Measurements from ENCODE around the gene MYOF. TPM values are rescaled to one million over a fixed set of nuclear protein-coding genes. Genes with fewer than 3 reads are reported as not detected.

Gene MYOF
- total and polyA plus RNA-seq, 2 donors (not counting 1 experiment from before 2014, with no cell fraction given) = 298 to 314 TPM

GRCh38 chr10:93281367-93281720, 200.8 kb downstream of the MYOF start:
- Histone ChIP-seq H3K36me3 (ENCODE audit: control insufficient read depth, insufficient read depth, low read length) (no peaks in the 10 kb centered on the region), H3K9ac (ENCODE audit: insufficient read depth, low read length) (no peak overlapping the region), H3K9me3 (ENCODE audit: control insufficient read depth, insufficient read depth, low read depth, low read length) (no peaks in the 10 kb centered on the region), H3K4me2 (ENCODE audit: extremely low read depth, insufficient read depth, low read length) (no peak overlapping the region), H3K27ac (ENCODE audit: insufficient read depth, low read length) (no peak overlapping the region), H3K4me3 (replicated peaks in 1 of 4; ENCODE audit: control extremely low read depth in 1 of 4, insufficient read depth in 1 of 4, low read depth in 3 of 4, low read length in 4 of 4) (no peak overlapping the region), H3K79me2 (ENCODE audit: control insufficient read depth, insufficient read depth, low read length) (no peaks in the 10 kb centered on the region), H3K27me3 (ENCODE audit: control insufficient read depth, insufficient read depth, low read length) (no peaks in the 10 kb centered on the region), H3K4me1 (ENCODE audit: control insufficient read depth, extremely low read depth, insufficient read depth, low read length) (no peaks in the 10 kb centered on the region), H4K20me1 (ENCODE audit: control insufficient read depth, extremely low read depth, insufficient read depth, low read length) (no peaks in the 10 kb centered on the region), H2AFZ (ENCODE audit: low read length) (no peak overlapping the region)
- TF ChIP-seq CTCF (conservative IDR thresholded peaks at IDR 0.05 in 1 of 2, IDR thresholded peaks at IDR 0.05 in 1 of 2; ENCODE audit: low read depth in 1 of 2, low read length in 2 of 2) = no peak
- no peak for TF ChIP-seq EZH2 (IDR thresholded peaks at IDR 0.05; ENCODE audit: low read length, missing control alignments)
- no peak for DNase-seq (ENCODE audit: low read depth in 2 of 2)

- Histone ChIP-seq H4K20me1 (ENCODE audit: control insufficient read depth, extremely low read depth, insufficient read depth, low read length) (no peaks in the 10 kb centered on the region), H3K79me2 (ENCODE audit: control insufficient read depth, insufficient read depth, low read length) (no peaks in the 10 kb centered on the region), H3K36me3 (ENCODE audit: control insufficient read depth, insufficient read depth, low read length) (no peaks in the 10 kb centered on the region), H2AFZ (ENCODE audit: low read length) (no peak overlapping the region), H3K9me3 (ENCODE audit: control insufficient read depth, insufficient read depth, low read depth, low read length) (no peaks in the 10 kb centered on the region), H3K4me1 (ENCODE audit: control insufficient read depth, extremely low read depth, insufficient read depth, low read length) (no peaks in the 10 kb centered on the region), H3K9ac (ENCODE audit: insufficient read depth, low read length) (no peak overlapping the region), H3K27ac (ENCODE audit: insufficient read depth, low read length) (no peak overlapping the region), H3K4me3 (replicated peaks in 1 of 4; ENCODE audit: control extremely low read depth in 1 of 4, insufficient read depth in 1 of 4, low read depth in 3 of 4, low read length in 4 of 4) (no peak overlapping the region), H3K4me2 (ENCODE audit: extremely low read depth, insufficient read depth, low read length) (no peak overlapping the region), H3K27me3 (ENCODE audit: control insufficient read depth, insufficient read depth, low read length) (no peaks in the 10 kb centered on the region)
- no peak for TF ChIP-seq EZH2 (IDR thresholded peaks at IDR 0.05; ENCODE audit: low read length, missing control alignments)
- no peak for TF ChIP-seq CTCF (conservative IDR thresholded peaks at IDR 0.05 in 1 of 2, IDR thresholded peaks at IDR 0.05 in 1 of 2; ENCODE audit: low read depth in 1 of 2, low read length in 2 of 2)
- no peak for DNase-seq (ENCODE audit: low read depth in 2 of 2)
Observed at GRCh38 chr10:93280699-93281366, 201.3 kb downstream of the MYOF start.

GRCh38 chr10:93280121-93280698, 201.9 kb downstream of the MYOF start:
- no peaks in the 10 kb centered on the region for H3K36me3 ChIP-seq (ENCODE audit: control insufficient read depth, insufficient read depth, low read length)
- TF ChIP-seq EZH2 (IDR thresholded peaks at IDR 0.05; ENCODE audit: low read length, missing control alignments) = no peak
- TF ChIP-seq CTCF (conservative IDR thresholded peaks at IDR 0.05 in 1 of 2, IDR thresholded peaks at IDR 0.05 in 1 of 2; ENCODE audit: low read depth in 1 of 2, low read length in 2 of 2) = no peak
- H3K9ac ChIP-seq (ENCODE audit: insufficient read depth, low read length) = no peak overlapping the region
- H4K20me1 ChIP-seq (ENCODE audit: control insufficient read depth, extremely low read depth, insufficient read depth, low read length) = no peaks in the 10 kb centered on the region
- H3K79me2 ChIP-seq (ENCODE audit: control insufficient read depth, insufficient read depth, low read length) = no peaks in the 10 kb centered on the region
- no peak overlapping the region for H2AFZ ChIP-seq (ENCODE audit: low read length)
- H3K4me1 ChIP-seq (ENCODE audit: control insufficient read depth, extremely low read depth, insufficient read depth, low read length) = no peaks in the 10 kb centered on the region
- no peak overlapping the region for H3K27ac ChIP-seq (ENCODE audit: insufficient read depth, low read length)
- no peak for DNase-seq (ENCODE audit: low read depth in 2 of 2)
- no peak overlapping the region for H3K4me3 ChIP-seq (replicated peaks in 1 of 4; ENCODE audit: control extremely low read depth in 1 of 4, insufficient read depth in 1 of 4, low read depth in 3 of 4, low read length in 4 of 4)
- no peaks in the 10 kb centered on the region for H3K27me3 ChIP-seq (ENCODE audit: control insufficient read depth, insufficient read depth, low read length)
- H3K4me2 ChIP-seq (ENCODE audit: extremely low read depth, insufficient read depth, low read length) = no peak overlapping the region
- no peaks in the 10 kb centered on the region for H3K9me3 ChIP-seq (ENCODE audit: control insufficient read depth, insufficient read depth, low read depth, low read length)
